Calu3 (cell line): ENCODE measurements around the gene PCP2. TPM values are rescaled to one million over a fixed set of nuclear protein-coding genes. Genes with fewer than 3 reads are reported as not detected.

ENCODE experiments used
- BruUV-seq: library from RNA; stranded (reverse); fragments of 400-500 nt; replicated peaks from 2 replicates; lab custom pipeline; 2021; lab: Mats Ljungman, UMichigan
- CTCF ChIA-PET: fragments of 300-600 bp; sonication (Branson Sonifier 250); formaldehyde crosslinking; loops from one replicate; lab custom pipeline; 2022; ENCODE audit warnings: antibody characterized with exemption; lab: Charles Lee
- DNase-seq: peaks from one replicate; pipeline ENCODE4 v3.0.0; 2022
- H3K27ac Mint-ChIP-seq: one replicate; pipeline ENCODE4 v1.8.0; 2022; ENCODE audit warnings: mixed read lengths; ENCODE audit not compliant: unreplicated experiment
- H3K27me3 Mint-ChIP-seq: one replicate; pipeline ENCODE4 v1.8.0; 2022; ENCODE audit warnings: mixed read lengths; ENCODE audit not compliant: unreplicated experiment
- H3K36me3 Mint-ChIP-seq: one replicate; pipeline ENCODE4 v1.8.0; 2022; ENCODE audit warnings: mild to moderate bottlenecking, moderate library complexity, mixed read lengths; ENCODE audit not compliant: insufficient read depth, unreplicated experiment
- H3K4me1 Mint-ChIP-seq: one replicate; pipeline ENCODE4 v1.8.0; 2022; ENCODE audit warnings: mild to moderate bottlenecking, low read depth, mixed read lengths; ENCODE audit not compliant: unreplicated experiment
- H3K4me3 Mint-ChIP-seq: one replicate; pipeline ENCODE4 v1.8.0; 2022; ENCODE audit warnings: mild to moderate bottlenecking, low read depth, moderate library complexity, mixed read lengths; ENCODE audit not compliant: unreplicated experiment
- H3K9me3 Mint-ChIP-seq: one replicate; pipeline ENCODE4 v1.8.0; 2022; ENCODE audit warnings: low read depth, mixed read lengths; ENCODE audit not compliant: unreplicated experiment
- intact Hi-C: fragments of 100-400 bp; cut with micrococcal nuclease; formaldehyde crosslinking; loops from one replicate; pipeline ENCODE4 v1.10.0; 2022; ENCODE audit not compliant: unreplicated experiment
- total RNA-seq: library from RNA; stranded (reverse); gene quantifications from 2 replicates; pipeline ENCODE4 v1.2.3, GENCODE V29; 2022
- TF ChIP-seq, protein P1 (sequence below): fragments of 200-600 bp; IDR thresholded peaks from one replicate; pipeline ENCODE4 v1.8.0; 2022; ENCODE audit warnings: antibody characterized with exemption; ENCODE audit not compliant: unreplicated experiment

The PCP2 gene
- total RNA-seq, 1 experiment from 2014 or later = not detected

DNA sequence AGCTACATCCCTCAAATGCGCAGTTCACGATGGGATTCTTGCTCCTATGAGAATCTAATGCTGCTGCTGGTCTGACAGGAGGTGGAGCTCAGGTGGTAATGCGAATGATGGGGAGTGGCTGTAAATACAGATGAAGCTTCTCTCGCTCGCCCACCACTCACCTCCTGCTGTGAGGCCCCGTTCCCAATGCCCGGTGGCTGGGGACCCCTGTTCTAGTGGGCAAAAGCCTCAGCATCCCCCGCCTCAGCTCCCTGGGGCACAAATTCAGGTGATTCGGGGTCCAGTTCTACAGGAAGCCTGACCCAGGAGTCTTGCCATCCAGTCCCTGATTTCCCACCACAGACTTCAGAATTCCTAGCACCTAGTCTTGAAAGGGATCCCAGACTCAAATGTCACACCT, 39.0 kb upstream of the PCP2 start:
- intact Hi-C loops = no loop called here
- TF ChIP-seq, protein P1, sequence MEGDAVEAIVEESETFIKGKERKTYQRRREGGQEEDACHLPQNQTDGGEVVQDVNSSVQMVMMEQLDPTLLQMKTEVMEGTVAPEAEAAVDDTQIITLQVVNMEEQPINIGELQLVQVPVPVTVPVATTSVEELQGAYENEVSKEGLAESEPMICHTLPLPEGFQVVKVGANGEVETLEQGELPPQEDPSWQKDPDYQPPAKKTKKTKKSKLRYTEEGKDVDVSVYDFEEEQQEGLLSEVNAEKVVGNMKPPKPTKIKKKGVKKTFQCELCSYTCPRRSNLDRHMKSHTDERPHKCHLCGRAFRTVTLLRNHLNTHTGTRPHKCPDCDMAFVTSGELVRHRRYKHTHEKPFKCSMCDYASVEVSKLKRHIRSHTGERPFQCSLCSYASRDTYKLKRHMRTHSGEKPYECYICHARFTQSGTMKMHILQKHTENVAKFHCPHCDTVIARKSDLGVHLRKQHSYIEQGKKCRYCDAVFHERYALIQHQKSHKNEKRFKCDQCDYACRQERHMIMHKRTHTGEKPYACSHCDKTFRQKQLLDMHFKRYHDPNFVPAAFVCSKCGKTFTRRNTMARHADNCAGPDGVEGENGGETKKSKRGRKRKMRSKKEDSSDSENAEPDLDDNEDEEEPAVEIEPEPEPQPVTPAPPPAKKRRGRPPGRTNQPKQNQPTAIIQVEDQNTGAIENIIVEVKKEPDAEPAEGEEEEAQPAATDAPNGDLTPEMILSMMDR = no peak
- no peak overlapping the region for H3K4me3 Mint-ChIP-seq
- no peak for DNase-seq
- H3K27ac Mint-ChIP-seq = no peak overlapping the region
- H3K36me3 Mint-ChIP-seq = no peaks in the 10 kb centered on the region
- peaks cover 8% of the 10 kb centered on the region for H3K4me1 Mint-ChIP-seq
- BruUV-seq = no TSS peak
- no peaks in the 10 kb centered on the region for H3K9me3 Mint-ChIP-seq
- peaks cover 67% of the 10 kb centered on the region for H3K27me3 Mint-ChIP-seq
- CTCF ChIA-PET = no interaction called here

DNA sequence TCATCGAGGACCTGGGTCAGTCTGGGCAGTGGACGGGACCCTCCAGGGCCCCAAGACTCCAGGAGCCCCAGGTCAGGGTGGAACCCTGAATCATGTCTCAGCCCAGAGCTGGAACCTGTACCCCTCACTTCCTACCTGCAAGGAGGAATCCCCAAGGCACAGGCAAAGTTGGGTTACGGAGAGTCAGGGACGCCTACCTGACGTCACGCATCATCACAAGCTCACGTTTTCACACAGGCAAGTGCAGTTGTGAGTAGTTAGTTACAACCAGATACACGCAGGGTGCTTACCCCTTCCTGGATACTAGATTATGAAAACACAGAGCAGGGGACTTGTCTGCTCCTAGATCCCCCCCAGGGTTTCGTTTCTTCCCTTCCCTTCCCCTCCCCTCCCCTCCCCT, 37.3 kb upstream of the PCP2 start:
- Mint-ChIP-seq H3K4me1 (peaks cover 8% of the 10 kb centered on the region), H3K27me3 (peaks cover 50% of the 10 kb centered on the region), H3K4me3 (peak overlapping the region; percentile 63), H3K27ac (no peak overlapping the region), H3K9me3 (no peaks in the 10 kb centered on the region), H3K36me3 (no peaks in the 10 kb centered on the region)
- no peak for DNase-seq
- CTCF ChIA-PET = interaction anchor here (0.8 kb wide), 1 partner anchor 43 kb away, joined by 4 read pairs; no protein-coding TSS in a partner anchor
- intact Hi-C loops = no loop called here
- TF ChIP-seq, protein P1 = no peak
- BruUV-seq = no TSS peak

DNA sequence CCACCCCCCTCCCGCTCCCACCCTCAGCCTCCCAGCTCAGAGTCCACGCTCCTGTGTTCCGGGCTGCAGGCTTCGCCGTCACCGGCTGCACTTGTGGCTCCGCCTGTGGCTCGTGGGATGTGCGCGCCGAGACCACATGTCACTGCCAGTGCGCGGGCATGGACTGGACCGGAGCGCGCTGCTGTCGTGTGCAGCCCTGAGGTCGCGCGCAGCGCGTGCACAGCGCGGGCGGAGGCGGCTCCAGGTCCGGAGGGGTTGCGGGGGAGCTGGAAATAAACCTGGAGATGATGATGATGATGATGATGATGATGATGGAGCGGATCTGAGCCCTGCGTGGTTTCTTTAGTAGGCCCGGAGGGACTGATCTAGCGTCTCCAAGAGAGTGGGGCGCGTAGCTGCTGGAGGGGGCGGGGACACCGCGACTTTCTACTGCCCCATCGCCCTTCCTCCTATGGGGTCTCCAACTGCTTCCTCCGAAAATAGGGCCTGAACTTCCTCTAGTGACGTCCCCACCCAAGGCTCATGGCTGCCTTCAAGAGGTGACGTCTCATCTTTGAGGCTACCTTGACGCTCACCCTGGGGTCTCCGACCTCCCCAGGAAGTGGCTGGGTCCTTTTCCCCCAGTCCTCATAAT, 36.7 kb upstream of the PCP2 start:
- Mint-ChIP-seq H3K4me1 (peaks cover 8% of the 10 kb centered on the region), H3K27ac (no peak overlapping the region), H3K4me3 (peak overlapping the region; percentile 63), H3K9me3 (no peaks in the 10 kb centered on the region), H3K27me3 (peaks cover 45% of the 10 kb centered on the region), H3K36me3 (no peaks in the 10 kb centered on the region)
- no peak for DNase-seq
- CTCF ChIA-PET = no interaction called here
- intact Hi-C loops = no loop called here
- BruUV-seq = no TSS peak
- TF ChIP-seq, protein P1 = no peak

DNA sequence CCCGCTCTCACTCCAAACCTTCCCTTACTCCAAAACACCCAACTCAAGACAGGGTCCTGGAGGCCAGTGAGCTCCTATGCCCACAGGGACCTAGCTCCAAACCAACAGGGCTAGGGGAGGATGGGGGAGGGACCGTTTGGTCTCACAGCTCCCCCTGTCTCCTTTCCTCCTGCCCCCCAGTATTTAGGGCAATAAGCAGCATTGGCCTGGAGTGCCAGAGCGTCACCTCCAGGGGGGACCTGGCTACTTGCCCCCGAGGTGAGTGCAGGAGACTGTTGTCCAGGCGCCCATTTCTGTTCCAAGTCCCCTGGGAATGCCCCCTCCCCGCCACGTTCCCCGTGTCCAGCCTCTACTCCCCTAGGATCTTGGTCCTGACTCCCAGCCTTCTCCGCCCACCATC, 36.1 kb upstream of the PCP2 start:
- no peaks in the 10 kb centered on the region for H3K36me3 Mint-ChIP-seq
- peaks cover 8% of the 10 kb centered on the region for H3K4me1 Mint-ChIP-seq
- BruUV-seq = no TSS peak
- no peaks in the 10 kb centered on the region for H3K9me3 Mint-ChIP-seq
- CTCF ChIA-PET = interaction anchor here (0.6 kb wide), 1 partner anchor 239 kb away, joined by 3 read pairs; no protein-coding TSS in a partner anchor
- H3K4me3 Mint-ChIP-seq = no peak overlapping the region
- intact Hi-C loops = no loop called here
- peaks cover 44% of the 10 kb centered on the region for H3K27me3 Mint-ChIP-seq
- DNase-seq = no peak
- TF ChIP-seq, protein P1 = no peak
- no peak overlapping the region for H3K27ac Mint-ChIP-seq
